Astrocyte of the cerebellum (primary cell): ENCODE data around the gene OR4Q2.
"Not testable (repeated sequence)": the region's sequence is repeated elsewhere in the genome, so short reads cannot be mapped to it uniquely, and the experiment has no call there.

Source experiments
- DNase-seq: peaks from one replicate; pipeline ENCODE4 v3.0.0-alpha.2; 2011; ENCODE audit warnings: low read depth
- H3K4me3 ChIP-seq: 2 replicates; pipeline ENCODE4 v1.5.1; 2011; ENCODE audit warnings: mild to moderate bottlenecking, low read depth, low read length, moderate library complexity
- CTCF ChIP-seq: IDR thresholded peaks from 2 replicates; pipeline ENCODE4 v1.5.1; 2012; ENCODE audit warnings: low read length, low read depth, moderate library complexity, mild to moderate bottlenecking; ENCODE audit errors: missing control alignments
- in situ Hi-C: cut with HindIII; loops from 2 replicates; pipeline ENCODE4 v1.10.0; 2017; ENCODE audit warnings: low sequenced_read_pairs

OR4Q2 gene

GRCh38 chr14:20001863-20002262 is at the start of gene OR4Q2:
Gene OR4Q2 (plus strand): TSS chr14:20002163.
- DNase-seq, result no peak
- H3K4me3 ChIP-seq, result no peak within 1 kb of the TSS
- no peak for TF ChIP-seq CTCF
- in situ Hi-C loops, result no loop called here

- H3K4me3 ChIP-seq, DNase-seq, in situ Hi-C loops: not testable (repeated sequence)
Measured at GRCh38 chr14:19969735-19970134, 32.2 kb upstream of the OR4Q2 start.

GRCh38 chr14:19974844-19975243 is 27.1 kb upstream of the OR4Q2 start:
- DNase-seq, result no peak
- in situ Hi-C loops, result no loop called here
- TF ChIP-seq CTCF, result no peak
- H3K4me3 ChIP-seq, result no peak overlapping the region

GRCh38 chr14:19975291-19975690 is 26.7 kb upstream of the OR4Q2 start, which contains the start of gene OR4K15:
Gene OR4K15 (plus strand): TSS chr14:19975591. CDS start chr14:19975591, 0 bp downstream.
- no peak for DNase-seq
- no peak within 1 kb of the TSS for H3K4me3 ChIP-seq
- in situ Hi-C loops, result no loop called here
- no peak for TF ChIP-seq CTCF

GRCh38 chr14:19993438-19993837 is 8.5 kb upstream of the OR4Q2 start:
- in situ Hi-C loops, result no loop called here
- H3K4me3 ChIP-seq, result no peak overlapping the region
- no peak for TF ChIP-seq CTCF
- DNase-seq, result no peak

- H3K4me3 ChIP-seq, result no peak overlapping the region
- DNase-seq, result no peak
- no peak for TF ChIP-seq CTCF
- in situ Hi-C loops, result no loop called here
Measured at GRCh38 chr14:20002319-20002718, 356 bp downstream of the OR4Q2 start.

GRCh38 chr14:20008156-20008555 is 6.2 kb downstream of the OR4Q2 start:
- no peak overlapping the region for H3K4me3 ChIP-seq
- DNase-seq, result no peak
- no peak for TF ChIP-seq CTCF
- in situ Hi-C loops, result no loop called here
